ENCODE results near the gene DGKI.

DNA sequence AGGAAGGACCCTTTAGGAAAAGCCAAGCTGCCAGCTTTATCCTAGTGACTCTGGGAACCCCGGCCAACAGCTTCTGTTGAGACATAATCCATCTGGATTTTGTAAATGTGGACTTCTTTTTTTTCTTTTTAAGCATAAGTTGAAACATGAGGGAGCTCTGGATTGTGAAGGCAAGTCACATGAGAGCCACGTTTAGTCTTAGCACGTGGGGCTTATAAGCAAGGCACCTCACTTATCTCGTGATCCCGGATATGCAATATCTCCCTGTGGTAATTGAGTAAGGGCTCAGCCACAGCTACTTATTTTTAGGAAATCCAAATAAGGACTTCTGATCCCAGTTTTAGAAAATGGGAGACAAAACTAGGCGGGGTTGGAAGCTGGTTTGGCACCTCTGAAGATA lies 392.0 kb downstream of the DGKI start:
- TF ChIP-seq, protein P1, sequence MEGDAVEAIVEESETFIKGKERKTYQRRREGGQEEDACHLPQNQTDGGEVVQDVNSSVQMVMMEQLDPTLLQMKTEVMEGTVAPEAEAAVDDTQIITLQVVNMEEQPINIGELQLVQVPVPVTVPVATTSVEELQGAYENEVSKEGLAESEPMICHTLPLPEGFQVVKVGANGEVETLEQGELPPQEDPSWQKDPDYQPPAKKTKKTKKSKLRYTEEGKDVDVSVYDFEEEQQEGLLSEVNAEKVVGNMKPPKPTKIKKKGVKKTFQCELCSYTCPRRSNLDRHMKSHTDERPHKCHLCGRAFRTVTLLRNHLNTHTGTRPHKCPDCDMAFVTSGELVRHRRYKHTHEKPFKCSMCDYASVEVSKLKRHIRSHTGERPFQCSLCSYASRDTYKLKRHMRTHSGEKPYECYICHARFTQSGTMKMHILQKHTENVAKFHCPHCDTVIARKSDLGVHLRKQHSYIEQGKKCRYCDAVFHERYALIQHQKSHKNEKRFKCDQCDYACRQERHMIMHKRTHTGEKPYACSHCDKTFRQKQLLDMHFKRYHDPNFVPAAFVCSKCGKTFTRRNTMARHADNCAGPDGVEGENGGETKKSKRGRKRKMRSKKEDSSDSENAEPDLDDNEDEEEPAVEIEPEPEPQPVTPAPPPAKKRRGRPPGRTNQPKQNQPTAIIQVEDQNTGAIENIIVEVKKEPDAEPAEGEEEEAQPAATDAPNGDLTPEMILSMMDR (conservative IDR thresholded peaks at IDR 0.05 in 1 of 2, IDR thresholded peaks at IDR 0.05 in 1 of 2; ENCODE audit: low read depth in 1 of 2, low read length in 2 of 2), result no peak
- no peak for TF ChIP-seq EZH2 (IDR thresholded peaks at IDR 0.05; ENCODE audit: low read length, missing control alignments)
